ENCODE data around the gene CHAT. TPM values are rescaled to one million over a fixed set of nuclear protein-coding genes. Genes with fewer than 3 reads are reported as not detected.
"Not testable (repeated sequence)": the region's sequence is repeated elsewhere in the genome, so short reads cannot be mapped to it uniquely, and the experiment has no call there.

Gene CHAT
- total RNA-seq, 4 donors from 2014 or later: not detected

- DNase-seq (ENCODE audit: low spot score) (no peak), ATAC-seq (ENCODE audit: low FRiP score) (no peak)
- TF ChIP-seq CTCF (IDR thresholded peaks at IDR 0.05): no peak
Measured at GRCh38 chr10:49666685-49667084, 52.8 kb downstream of the CHAT start.

GRCh38 chr10:49667991-49668390 lies 54.2 kb downstream of the CHAT start:
- ATAC-seq (ENCODE audit: low FRiP score) (no peak), DNase-seq (ENCODE audit: low spot score) (no peak)
- TF ChIP-seq CTCF (IDR thresholded peaks at IDR 0.05): no peak

- no peak for DNase-seq (ENCODE audit: low spot score)
- ATAC-seq (ENCODE audit: low FRiP score): no peak
- TF ChIP-seq CTCF (IDR thresholded peaks at IDR 0.05): no peak
Measured at GRCh38 chr10:49668684-49669083, 54.8 kb downstream of the CHAT start.

GRCh38 chr10:49678827-49679479 lies 65.1 kb downstream of the CHAT start:
- DNase-seq (ENCODE audit: low spot score) (no peak), ATAC-seq (ENCODE audit: low FRiP score) (no peak)
- no peak for TF ChIP-seq CTCF (IDR thresholded peaks at IDR 0.05)

- TF ChIP-seq CTCF (IDR thresholded peaks at IDR 0.05): no peak
- ATAC-seq (ENCODE audit: low FRiP score) (no peak), DNase-seq (ENCODE audit: low spot score) (no peak)
Measured at GRCh38 chr10:49679480-49679893, 65.7 kb downstream of the CHAT start, which contains the start of gene C10orf53. Gene C10orf53, plus strand, starts transcription at chr10:49679651. Its CDS starts 47 bp downstream, at chr10:49679698.

GRCh38 chr10:49682449-49682848 lies 68.6 kb downstream of the CHAT start:
- DNase-seq (ENCODE audit: low spot score); ATAC-seq (ENCODE audit: low FRiP score): not testable (repeated sequence)

GRCh38 chr10:49682879-49683278 lies 69.0 kb downstream of the CHAT start:
- DNase-seq (ENCODE audit: low spot score) (no peak), ATAC-seq (ENCODE audit: low FRiP score) (no peak)
- no peak for TF ChIP-seq CTCF (IDR thresholded peaks at IDR 0.05)

Measured in omental fat pad (tissue), 4 donors.